ENCODE data around the gene KDR.

The KDR gene

GRCh38 chr4:55031158-55031557 is 94.2 kb downstream of the KDR start:
- DNase-seq (ENCODE audit: low read depth in 2 of 2, low spot score in 1 of 2): no peak

GRCh38 chr4:55030589-55030988 is 94.8 kb downstream of the KDR start:
- no peak for DNase-seq (ENCODE audit: low read depth in 2 of 2, low spot score in 1 of 2)

GRCh38 chr4:55029821-55030503 is 95.4 kb downstream of the KDR start:
- DNase-seq (ENCODE audit: low read depth in 2 of 2, low spot score in 1 of 2): no peak

GRCh38 chr4:55029321-55029720 is 96.1 kb downstream of the KDR start:
- no peak for DNase-seq (ENCODE audit: low read depth in 2 of 2, low spot score in 1 of 2)
